ENCODE measurements around the gene TMTC3. TPM values are rescaled to one million over a fixed set of nuclear protein-coding genes. Genes with fewer than 3 reads are reported as not detected.

Gene TMTC3
- total RNA-seq, 4 donors from 2014 or later = 24.9 to 37.1 (median 31.9) TPM

DNA sequence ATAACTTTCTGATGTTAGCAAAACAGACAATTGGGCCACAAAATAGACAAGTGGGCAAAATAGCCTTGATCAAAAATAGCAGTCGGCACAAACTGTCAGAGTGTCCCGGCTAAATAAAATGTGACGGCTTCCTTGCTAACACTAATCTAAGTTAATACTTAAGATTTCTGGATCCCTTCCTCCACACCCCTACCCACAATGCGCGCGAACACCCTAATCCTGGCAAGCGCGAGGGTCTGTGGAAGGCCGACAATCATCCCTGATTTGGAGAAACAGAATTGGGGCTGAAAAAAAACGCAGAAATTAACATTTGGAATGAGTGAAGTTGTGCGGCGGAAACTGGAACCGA lies 708 bp upstream of the TMTC3 start:
- H3K27ac ChIP-seq = peak overlapping the region; percentile 77
- no peak for DNase-seq (ENCODE audit: low spot score in 2 of 2)
- no peaks in the 10 kb centered on the region for H3K27me3 ChIP-seq
- H3K4me1 ChIP-seq = peaks cover 38% of the 10 kb centered on the region
- 6% methylated on average over 13 of the region's 13 CpGs for WGBS
- peaks cover 3% of the 10 kb centered on the region for H3K36me3 ChIP-seq
- TF ChIP-seq EP300 (IDR thresholded peaks at IDR 0.05) (no peak), POLR2A (IDR thresholded peaks at IDR 0.05) (no peak), POLR2AphosphoS5 (IDR thresholded peaks at IDR 0.05) (no peak), CTCF (IDR thresholded peaks at IDR 0.05) (no peak)
- H3K9me3 ChIP-seq = no peaks in the 10 kb centered on the region
- H3K4me3 ChIP-seq = peak overlapping the region; percentile 71

GRCh38 chr12:88142610-88142991 lies 494 bp downstream of the TMTC3 start:
- 5% methylated on average over 17 of the region's 18 CpGs for WGBS
- Histone ChIP-seq H3K4me3 (peak overlapping the region; percentile 71), H3K27ac (peak overlapping the region; percentile 77), H3K9me3 (no peaks in the 10 kb centered on the region), H3K36me3 (no peaks in the 10 kb centered on the region), H3K4me1 (peaks cover 38% of the 10 kb centered on the region), H3K27me3 (no peaks in the 10 kb centered on the region)
- peak; percentile 68 to 85 for DNase-seq (ENCODE audit: low spot score in 2 of 2)
- TF ChIP-seq POLR2AphosphoS5 (IDR thresholded peaks at IDR 0.05) (no peak), EP300 (IDR thresholded peaks at IDR 0.05) (no peak), POLR2A (IDR thresholded peaks at IDR 0.05) (no peak)

DNA sequence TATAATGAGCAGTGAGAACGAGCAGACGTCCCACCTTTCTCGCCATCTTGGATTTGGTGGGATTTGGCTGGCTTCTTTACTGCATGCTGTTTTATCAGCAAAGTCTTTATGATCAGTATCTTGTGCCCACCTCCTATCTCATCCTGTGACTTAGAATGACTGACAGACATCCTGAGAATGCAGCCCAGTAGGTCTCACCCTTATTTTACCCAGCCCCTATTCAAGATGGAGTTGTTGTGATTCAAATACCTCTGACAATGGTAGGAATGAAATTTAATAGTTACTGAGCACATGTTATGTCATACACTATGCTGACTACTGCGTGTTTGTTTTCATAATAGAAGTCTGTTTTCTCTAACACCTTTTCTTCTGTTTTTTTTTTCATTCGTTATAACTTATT lies 1.9 kb downstream of the TMTC3 start:
- Histone ChIP-seq H3K36me3 (no peaks in the 10 kb centered on the region), H3K27ac (peak overlapping the region; percentile 3), H3K27me3 (no peaks in the 10 kb centered on the region), H3K9me3 (no peaks in the 10 kb centered on the region), H3K4me1 (peaks cover 38% of the 10 kb centered on the region), H3K4me3 (peak overlapping the region; percentile 71)
- TF ChIP-seq POLR2AphosphoS5 (IDR thresholded peaks at IDR 0.05) (no peak), CTCF (IDR thresholded peaks at IDR 0.05) (no peak), POLR2A (IDR thresholded peaks at IDR 0.05) (no peak), EP300 (IDR thresholded peaks at IDR 0.05) (no peak)
- no peak for DNase-seq (ENCODE audit: low spot score in 2 of 2)
- WGBS = 77% methylated on average over 5 of the region's 5 CpGs

DNA sequence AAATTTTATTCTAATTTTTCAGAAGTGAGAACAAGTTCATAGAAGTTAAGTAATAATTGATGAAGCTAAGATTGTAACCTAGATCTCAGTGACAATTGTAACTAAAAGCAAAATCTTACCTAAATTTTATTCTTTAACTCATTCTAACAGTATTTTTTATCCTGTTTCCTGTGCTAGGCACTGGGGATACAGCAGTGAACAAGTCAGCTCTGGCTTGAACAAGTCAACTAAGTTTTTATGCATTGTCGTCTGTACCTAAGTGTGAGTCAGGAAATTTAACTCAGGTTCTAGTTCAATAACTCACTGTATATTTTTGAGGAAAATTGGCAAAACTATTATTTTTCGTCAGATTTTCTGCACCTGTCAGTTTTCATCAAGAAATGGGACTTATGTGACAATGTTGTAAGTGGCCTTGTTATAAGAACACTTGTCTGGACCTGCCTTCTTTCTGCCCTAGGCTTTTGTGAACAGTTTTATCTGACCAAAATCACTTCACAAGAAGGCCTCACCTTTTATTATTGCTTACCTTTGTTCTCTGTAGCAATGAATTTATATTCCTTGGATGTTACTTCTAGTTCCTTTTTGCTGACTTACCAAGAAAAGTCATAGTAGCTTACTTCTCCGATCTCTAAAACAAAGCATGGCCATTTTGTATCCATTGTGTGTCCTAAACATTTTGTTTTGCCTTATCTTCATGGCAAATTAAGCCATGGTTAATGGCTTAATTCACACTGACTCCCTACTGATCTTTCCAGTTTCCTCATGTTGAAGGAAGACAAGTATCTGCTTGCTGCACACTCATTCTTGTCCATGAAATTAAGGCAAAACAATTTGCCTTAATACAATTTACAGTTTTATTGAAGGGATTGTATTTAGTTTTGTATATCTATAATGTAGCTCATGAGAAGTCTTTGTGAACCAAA lies 2.7 kb downstream of the TMTC3 start:
- peaks cover 38% of the 10 kb centered on the region for H3K4me1 ChIP-seq
- H3K4me3 ChIP-seq = peak overlapping the region; percentile 19
- no peak for DNase-seq (ENCODE audit: low spot score in 2 of 2)
- peak overlapping the region; percentile 77 for H3K27ac ChIP-seq
- no peaks in the 10 kb centered on the region for H3K27me3 ChIP-seq
- H3K36me3 ChIP-seq = no peaks in the 10 kb centered on the region
- H3K9me3 ChIP-seq = no peaks in the 10 kb centered on the region
- 54% methylated on average over 3 of the region's 3 CpGs for WGBS
- no peak for TF ChIP-seq EP300 (IDR thresholded peaks at IDR 0.05)
- TF ChIP-seq POLR2AphosphoS5 (IDR thresholded peaks at IDR 0.05) = no peak
- TF ChIP-seq CTCF (IDR thresholded peaks at IDR 0.05) = no peak
- no peak for TF ChIP-seq POLR2A (IDR thresholded peaks at IDR 0.05)

GRCh38 chr12:88145567-88146505 lies 3.7 kb downstream of the TMTC3 start:
- peaks cover 42% of the 10 kb centered on the region for H3K4me1 ChIP-seq
- no peak for DNase-seq (ENCODE audit: low spot score in 2 of 2)
- 65% methylated on average over 5 of the region's 5 CpGs for WGBS
- no peaks in the 10 kb centered on the region for H3K27me3 ChIP-seq
- H3K4me3 ChIP-seq = peak overlapping the region; percentile 19
- TF ChIP-seq POLR2AphosphoS5 (IDR thresholded peaks at IDR 0.05) = no peak
- no peak for TF ChIP-seq POLR2A (IDR thresholded peaks at IDR 0.05)
- no peak for TF ChIP-seq CTCF (IDR thresholded peaks at IDR 0.05)
- no peak for TF ChIP-seq EP300 (IDR thresholded peaks at IDR 0.05)
- peak overlapping the region; percentile 77 for H3K27ac ChIP-seq
- H3K36me3 ChIP-seq = no peaks in the 10 kb centered on the region
- H3K9me3 ChIP-seq = no peaks in the 10 kb centered on the region

Measured in suprapubic skin (tissue), 4 donors.